GM13977 (cell line): Measurements from ENCODE around the gene PKP4.
A peak's percentile ranks its signal among the peaks of the same experiment; 100 is the strongest.

ENCODE experiments used
- DNase-seq: peaks from one replicate; pipeline ENCODE4 v3.0.0; 2012; ENCODE audit warnings: low spot score
- in situ Hi-C: fragments of 300-500 bp; cut with MboI; formaldehyde crosslinking; loops from one replicate; pipeline ENCODE4 v1.12.0; 2022; ENCODE audit warnings: low sequenced_read_pairs, low pct_unique_long_range_greater_than_20kb, mixed read lengths, inconsistent platforms; ENCODE audit not compliant: unreplicated experiment
- TF ChIP-seq, protein P1 (sequence below): IDR thresholded peaks from 2 replicates; pipeline ENCODE4 v1.5.1; 2012; ENCODE audit warnings: mild to moderate bottlenecking, control low read depth; ENCODE audit not compliant: insufficient read depth; ENCODE audit errors: extremely low read depth, missing control alignments

Gene PKP4

GRCh38 chr2:158457826-158458616, 1.3 kb downstream of the PKP4 start:
- peak; percentile 58 for DNase-seq

DNA sequence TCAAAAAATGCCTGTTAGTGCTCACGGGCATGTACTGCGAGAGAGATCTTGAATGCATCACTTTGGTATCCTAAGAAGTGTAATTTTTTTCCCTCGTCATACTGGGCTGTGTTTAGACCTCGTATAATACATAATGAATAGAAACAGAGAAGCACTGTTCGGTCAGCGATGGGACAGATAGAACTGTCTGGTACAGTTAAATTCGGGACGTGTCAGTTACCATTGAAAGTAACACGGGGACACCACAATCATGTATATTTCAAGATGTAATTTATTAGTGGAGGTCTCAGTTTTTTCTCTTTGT, 1.8 kb downstream of the PKP4 start:
- TF ChIP-seq, protein P1, sequence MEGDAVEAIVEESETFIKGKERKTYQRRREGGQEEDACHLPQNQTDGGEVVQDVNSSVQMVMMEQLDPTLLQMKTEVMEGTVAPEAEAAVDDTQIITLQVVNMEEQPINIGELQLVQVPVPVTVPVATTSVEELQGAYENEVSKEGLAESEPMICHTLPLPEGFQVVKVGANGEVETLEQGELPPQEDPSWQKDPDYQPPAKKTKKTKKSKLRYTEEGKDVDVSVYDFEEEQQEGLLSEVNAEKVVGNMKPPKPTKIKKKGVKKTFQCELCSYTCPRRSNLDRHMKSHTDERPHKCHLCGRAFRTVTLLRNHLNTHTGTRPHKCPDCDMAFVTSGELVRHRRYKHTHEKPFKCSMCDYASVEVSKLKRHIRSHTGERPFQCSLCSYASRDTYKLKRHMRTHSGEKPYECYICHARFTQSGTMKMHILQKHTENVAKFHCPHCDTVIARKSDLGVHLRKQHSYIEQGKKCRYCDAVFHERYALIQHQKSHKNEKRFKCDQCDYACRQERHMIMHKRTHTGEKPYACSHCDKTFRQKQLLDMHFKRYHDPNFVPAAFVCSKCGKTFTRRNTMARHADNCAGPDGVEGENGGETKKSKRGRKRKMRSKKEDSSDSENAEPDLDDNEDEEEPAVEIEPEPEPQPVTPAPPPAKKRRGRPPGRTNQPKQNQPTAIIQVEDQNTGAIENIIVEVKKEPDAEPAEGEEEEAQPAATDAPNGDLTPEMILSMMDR: no peak
- DNase-seq: no peak
- in situ Hi-C loops: no loop called here

More at GRCh38 chr2:158457826-158458616, 1.3 kb downstream of the PKP4 start:
- TF ChIP-seq, protein P1: peak; percentile 43
- in situ Hi-C loops: no loop called here

DNA sequence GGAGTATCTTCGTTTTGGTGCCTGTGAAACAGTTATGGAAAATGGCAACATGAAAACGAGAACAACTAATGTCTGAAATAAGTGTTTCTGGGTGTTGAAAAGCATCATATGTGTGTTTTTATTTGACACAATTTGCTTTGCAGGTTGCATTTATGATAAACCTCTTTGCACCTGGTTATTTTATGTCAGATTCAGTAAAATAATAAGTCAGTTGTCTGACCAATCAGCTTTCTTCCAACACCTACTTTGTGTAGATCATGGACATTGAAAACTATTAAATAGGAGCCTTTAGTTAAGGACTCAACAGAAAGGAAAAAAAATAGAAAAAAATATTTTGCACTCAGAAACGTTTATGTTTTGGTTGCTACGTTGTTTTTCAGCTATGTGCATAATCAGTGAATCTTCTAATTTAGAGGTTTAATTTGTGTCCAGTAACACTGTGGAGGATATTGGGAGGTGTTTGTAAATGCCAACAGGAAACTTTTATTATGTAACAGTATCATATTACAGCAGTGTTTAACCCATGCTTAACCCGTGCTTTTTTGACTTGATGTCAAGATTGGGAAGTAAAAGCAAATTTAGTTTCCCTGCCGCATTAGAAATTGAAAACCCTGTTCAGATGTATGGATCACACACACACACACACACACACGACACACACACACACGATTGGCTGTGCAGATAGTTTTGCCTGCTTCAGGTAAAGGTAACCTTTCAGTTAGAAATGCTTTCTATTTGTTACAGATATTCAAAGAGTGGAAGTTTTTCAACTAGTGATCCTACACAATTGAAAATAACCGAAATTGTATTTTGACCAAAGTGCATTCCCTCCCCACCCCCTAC, 2.6 kb downstream of the PKP4 start:
- in situ Hi-C loops: no loop called here
- no peak for DNase-seq
- TF ChIP-seq, protein P1: no peak

DNA sequence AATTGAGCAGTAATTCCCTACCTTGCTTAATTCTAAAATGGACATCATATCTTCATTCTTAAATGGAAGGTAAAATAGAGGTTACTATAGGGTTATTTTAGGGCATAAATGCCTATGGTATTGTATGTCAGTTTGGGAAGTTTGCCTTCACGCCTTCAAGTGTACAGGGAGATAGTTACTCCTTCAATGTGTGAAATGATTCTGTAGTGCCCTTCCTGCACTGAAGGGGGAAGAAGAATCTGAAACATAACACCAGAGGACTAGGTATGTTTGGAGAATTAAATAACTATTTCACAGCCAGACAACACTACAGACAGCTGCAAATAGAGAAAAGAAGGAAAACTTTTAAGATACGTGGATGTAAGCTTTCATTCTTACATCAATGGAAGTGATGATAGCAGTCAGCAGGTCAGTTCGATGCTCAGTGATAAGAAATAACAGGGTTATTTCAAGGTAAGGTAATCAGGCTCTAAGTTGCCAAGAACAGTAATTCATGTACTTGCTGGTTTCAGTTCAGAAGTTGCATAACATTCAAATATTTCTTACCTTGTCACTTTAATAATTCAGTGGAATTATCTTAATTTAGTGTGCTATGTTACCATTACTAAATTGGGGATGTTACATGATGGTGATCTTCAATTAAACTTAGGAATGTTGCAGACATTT, 4.0 kb downstream of the PKP4 start:
- TF ChIP-seq, protein P1: no peak
- in situ Hi-C loops: no loop called here
- no peak for DNase-seq

- in situ Hi-C loops: no loop called here
- DNase-seq: no peak
- TF ChIP-seq, protein P1: no peak
These were observed 6.8 kb downstream of the PKP4 start for GRCh38 chr2:158463496-158464095.
